Measurements from ENCODE around the gene HSF2BP.
"Not testable (repeated sequence)": the region's sequence is repeated elsewhere in the genome, so short reads cannot be mapped to it uniquely, and the experiment has no call there.

The HSF2BP gene

DNA sequence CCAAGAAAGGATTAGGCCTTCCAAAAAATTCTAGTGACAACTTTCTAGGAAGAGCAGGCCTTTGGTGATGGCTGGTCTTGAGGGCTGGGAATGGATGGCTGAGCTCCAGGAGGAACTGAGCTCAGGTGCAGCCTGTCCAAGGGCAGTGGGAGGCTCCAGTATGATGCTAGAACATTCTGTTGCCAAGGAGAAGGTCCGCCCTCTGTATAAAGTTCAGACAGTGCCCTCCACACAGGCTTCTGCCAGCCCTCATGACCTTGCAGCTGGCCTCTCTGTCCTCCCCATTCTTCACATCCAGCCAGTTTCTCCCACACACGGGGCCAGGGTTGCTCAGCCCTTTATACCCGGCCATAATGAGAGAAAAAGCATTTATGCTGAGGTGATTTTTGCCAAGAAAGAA, 146.3 kb downstream of the HSF2BP start:
- DNase-seq, result not testable (repeated sequence)

DNA sequence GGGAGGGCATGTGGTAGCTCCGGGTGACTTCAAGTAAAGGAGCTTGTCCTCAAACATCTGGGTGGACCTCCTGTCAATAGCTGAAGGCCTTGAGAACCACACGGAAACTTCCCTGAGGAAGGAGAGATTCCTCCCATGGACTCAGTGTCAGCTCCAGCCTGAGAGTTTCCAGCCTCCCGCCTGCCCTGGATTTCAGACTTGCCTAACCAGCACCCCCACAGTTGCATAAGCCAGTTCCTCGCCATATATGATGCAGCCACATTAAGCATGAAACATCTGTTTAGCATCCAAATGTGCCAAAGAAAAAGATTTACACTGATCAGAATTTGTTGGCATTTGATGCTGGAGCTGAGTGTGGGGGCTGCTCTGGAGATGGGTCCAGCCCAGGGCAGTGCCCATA, 148.1 kb downstream of the HSF2BP start:
- not testable (repeated sequence) for DNase-seq

DNA sequence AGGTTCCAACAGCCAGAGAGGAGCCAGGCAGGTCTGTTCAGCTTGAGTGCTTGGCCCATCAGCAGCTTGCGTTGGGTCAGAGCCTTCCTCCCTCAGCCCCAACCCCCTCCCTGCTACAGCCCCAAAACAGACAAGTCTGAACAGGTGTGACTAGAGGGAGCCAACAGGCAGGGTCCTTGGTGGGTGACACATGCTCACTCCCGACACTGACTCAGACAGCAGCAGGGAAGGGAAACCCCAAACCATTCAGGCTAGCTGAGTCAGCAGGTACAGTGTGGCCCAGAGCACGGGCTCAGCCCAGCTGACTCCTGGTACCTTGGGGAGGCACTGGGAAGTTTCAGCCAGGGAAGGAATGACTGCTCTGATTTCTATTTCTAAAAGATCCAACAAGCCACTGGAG, 148.6 kb downstream of the HSF2BP start:
- not testable (repeated sequence) for DNase-seq

GRCh38 chr21:43503892-43504291, 155.4 kb downstream of the HSF2BP start:
- not testable (repeated sequence) for DNase-seq

DNA sequence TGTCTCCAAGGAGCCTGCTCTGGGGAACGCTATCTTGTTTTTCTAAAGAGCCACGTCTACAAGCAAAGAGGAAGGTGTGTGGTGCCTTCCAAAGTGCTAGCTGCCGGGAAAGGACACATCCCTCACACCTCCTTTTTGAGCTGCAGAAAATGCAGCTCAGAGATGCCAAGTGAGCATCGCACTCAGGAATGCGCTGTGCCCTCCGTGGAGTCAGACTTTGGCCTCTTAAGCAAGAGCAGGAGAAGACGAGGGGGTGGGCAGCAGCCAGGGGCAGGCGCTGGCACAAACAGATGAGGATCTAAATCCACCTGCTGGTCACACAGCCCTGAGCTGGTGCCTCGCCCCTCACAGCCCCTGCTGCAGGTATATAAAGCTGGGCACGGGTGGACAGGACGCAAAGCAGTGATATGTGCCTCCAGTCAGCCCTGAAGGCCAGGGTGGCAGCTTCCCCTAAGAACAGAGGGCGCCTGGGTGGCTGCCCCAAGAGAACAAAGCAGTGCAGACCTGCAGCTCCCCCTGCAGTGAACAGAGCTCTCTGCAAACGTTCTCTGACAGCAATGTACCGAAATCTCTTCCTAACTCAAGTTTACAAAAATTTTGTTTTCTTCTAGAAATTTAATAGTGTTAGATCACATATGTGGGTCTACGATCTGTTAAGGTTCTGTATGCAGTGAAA, 156.1 kb downstream of the HSF2BP start:
- not testable (repeated sequence) for DNase-seq

- DNase-seq, result not testable (repeated sequence)
These were observed 156.7 kb downstream of the HSF2BP start for GRCh38 chr21:43502407-43503071.

DNA sequence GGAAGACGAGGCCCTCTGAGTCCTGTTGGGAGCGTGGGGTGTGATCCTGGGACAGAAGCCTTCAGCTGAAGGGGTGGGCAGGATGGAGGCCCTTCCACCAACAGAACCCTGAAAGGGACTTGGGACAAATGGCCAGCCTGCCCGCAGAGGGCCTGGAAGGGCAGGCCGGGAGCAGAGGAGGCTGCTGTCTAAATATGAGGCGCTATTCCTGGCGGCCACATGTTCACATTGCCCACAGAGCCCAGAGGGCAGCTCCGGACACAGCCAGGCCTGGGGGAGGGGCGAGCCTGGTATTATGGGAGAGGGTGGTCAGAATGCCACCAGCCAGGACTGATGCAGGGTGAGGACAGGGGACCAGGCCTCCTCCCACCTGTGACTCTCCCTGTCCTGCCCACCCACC, 160.4 kb downstream of the HSF2BP start:
- not testable (repeated sequence) for DNase-seq

DNA sequence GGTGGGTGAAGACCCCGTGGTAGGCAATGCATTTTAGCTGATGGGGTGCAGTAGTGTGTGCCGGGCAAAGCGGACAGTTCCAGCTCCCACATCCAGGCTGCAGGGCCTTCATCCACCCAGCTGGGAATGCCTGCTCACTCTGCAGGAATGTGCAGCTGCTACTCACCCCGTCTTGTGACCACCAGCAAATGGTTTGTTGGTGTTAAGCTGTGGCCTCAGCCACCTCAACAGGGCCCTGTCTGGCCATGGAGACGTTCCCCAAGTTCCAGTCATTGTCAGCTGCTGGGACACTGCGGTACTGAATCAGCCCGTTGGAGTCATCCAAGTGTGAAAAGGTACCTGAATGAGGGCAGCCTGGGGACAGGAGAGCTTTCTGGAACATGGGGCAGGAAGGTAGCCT, 161.2 kb downstream of the HSF2BP start:
- DNase-seq, result not testable (repeated sequence)

GRCh38 chr21:43494279-43495012, 164.8 kb downstream of the HSF2BP start:
- DNase-seq, result not testable (repeated sequence)

- DNase-seq, result not testable (repeated sequence)
These were observed 165.8 kb downstream of the HSF2BP start for GRCh38 chr21:43493471-43493870.

GRCh38 chr21:43488235-43488634, 171.1 kb downstream of the HSF2BP start:
- DNase-seq, result not testable (repeated sequence)

GRCh38 chr21:43486051-43486450, 173.2 kb downstream of the HSF2BP start:
- not testable (repeated sequence) for DNase-seq

GRCh38 chr21:43485016-43485415, 174.3 kb downstream of the HSF2BP start:
- DNase-seq, result not testable (repeated sequence)

DNA sequence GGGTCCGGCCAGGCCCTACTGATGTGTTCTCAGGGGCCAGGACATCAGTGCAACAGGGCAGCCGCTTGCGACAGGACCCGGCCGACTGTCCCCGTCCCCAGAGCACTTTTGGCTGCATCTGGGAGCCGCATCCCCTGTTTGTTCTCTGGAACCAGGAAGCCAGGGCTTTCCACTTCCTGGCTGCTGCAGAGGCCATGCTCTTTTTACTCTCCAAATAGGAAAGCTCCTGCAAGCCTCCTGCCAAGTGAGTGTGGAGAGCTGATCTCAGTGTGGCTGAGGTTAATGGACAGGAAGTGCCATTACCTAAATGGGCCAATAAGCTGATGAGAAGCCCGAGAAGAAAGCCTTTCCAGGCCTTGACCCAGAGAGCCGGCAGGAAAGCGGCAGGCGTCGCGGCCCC, 180.1 kb downstream of the HSF2BP start:
- not testable (repeated sequence) for DNase-seq

All from activated CD4-positive, CD25-positive, alpha-beta regulatory T cell treated with anti-CD3 and anti-CD28 coated beads, Interleukin-2, amount 50 U/mL, for 72 hours (primary cell).